Vagina (tissue), 2 donors: ENCODE results near the gene SNRPA1.

ENCODE experiments used
- POLR2A ChIP-seq, 2 donors: fragments of 450-650 bp; IDR thresholded peaks; one replicate each; pipeline ENCODE4 v1.6.1; 2017; ENCODE audit warnings: antibody characterized with exemption in 2 of 2, mild to moderate bottlenecking in 2 of 2, moderate library complexity in 2 of 2
- POLR2AphosphoS5 ChIP-seq, 2 donors: sonication (generic); formaldehyde crosslinking; IDR thresholded peaks; one replicate each; pipeline ENCODE4 v1.9.0; 2017; ENCODE audit warnings: antibody characterized with exemption in 2 of 2, mild to moderate bottlenecking in 2 of 2, low read depth in 1 of 2; ENCODE audit not compliant: insufficient read depth in 1 of 2
- TF ChIP-seq, protein P1 (sequence below), 3 experiments: fragments of 450-650 bp in 2 of 3; fragments of 200-600 bp in 1 of 3; sonication (generic) in 1 of 3; IDR thresholded peaks; one replicate each; pipeline ENCODE4 v1.5.1; 2017 to 2019; ENCODE audit warnings: antibody characterized with exemption in 3 of 3, mild to moderate bottlenecking in 2 of 3, moderate library complexity in 2 of 3

DNA sequence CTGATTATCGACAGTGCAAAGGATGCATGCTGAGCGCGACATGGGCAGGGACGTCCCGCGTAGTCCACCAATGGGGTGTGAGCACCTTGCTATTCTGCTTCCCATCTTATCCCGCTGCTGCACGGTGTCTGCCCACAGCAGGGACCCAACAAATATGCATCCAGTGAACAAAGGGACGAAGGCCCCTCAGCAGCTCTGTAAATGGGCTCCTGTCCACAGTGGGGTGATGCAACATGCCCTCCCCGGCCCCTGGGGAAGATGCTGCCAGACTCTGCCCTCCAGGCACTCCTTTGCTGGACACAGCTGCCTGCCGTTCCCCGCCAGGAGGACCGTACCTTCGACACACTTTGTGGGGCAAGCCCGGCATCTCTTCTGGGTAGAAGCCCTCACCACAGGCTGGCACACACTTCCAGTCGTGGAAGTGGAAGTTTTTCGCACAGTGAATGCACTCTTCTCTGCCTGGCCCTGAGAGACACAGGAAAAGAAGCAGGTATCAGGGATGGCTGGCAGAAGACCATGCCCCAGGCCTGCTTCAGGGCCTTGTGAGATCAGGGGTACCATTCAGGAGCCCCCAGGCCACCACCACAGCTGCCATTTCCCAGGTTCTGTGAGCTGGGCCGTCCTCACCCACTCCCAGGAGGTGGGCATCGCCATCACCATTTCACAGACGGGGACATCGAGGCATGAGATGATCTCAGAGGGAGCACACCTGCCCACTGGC lies 18.2 kb upstream of the SNRPA1 start:
- TF ChIP-seq, protein P1, sequence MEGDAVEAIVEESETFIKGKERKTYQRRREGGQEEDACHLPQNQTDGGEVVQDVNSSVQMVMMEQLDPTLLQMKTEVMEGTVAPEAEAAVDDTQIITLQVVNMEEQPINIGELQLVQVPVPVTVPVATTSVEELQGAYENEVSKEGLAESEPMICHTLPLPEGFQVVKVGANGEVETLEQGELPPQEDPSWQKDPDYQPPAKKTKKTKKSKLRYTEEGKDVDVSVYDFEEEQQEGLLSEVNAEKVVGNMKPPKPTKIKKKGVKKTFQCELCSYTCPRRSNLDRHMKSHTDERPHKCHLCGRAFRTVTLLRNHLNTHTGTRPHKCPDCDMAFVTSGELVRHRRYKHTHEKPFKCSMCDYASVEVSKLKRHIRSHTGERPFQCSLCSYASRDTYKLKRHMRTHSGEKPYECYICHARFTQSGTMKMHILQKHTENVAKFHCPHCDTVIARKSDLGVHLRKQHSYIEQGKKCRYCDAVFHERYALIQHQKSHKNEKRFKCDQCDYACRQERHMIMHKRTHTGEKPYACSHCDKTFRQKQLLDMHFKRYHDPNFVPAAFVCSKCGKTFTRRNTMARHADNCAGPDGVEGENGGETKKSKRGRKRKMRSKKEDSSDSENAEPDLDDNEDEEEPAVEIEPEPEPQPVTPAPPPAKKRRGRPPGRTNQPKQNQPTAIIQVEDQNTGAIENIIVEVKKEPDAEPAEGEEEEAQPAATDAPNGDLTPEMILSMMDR (IDR thresholded peaks at IDR 0.05) = no peak
- no peak for TF ChIP-seq POLR2AphosphoS5 (IDR thresholded peaks at IDR 0.05; ENCODE audit: insufficient read depth in 1 of 2, low read depth in 1 of 2)
- no peak for TF ChIP-seq POLR2A (IDR thresholded peaks at IDR 0.05)
